HK-2 (cell line): Measurements from ENCODE around the gene SLCO4A1.

ENCODE experiments used
- DNase-seq: peaks from one replicate; pipeline ENCODE4 v3.0.0-alpha.2; 2018; ENCODE audit not compliant: unreplicated experiment

The SLCO4A1 gene, protein sequence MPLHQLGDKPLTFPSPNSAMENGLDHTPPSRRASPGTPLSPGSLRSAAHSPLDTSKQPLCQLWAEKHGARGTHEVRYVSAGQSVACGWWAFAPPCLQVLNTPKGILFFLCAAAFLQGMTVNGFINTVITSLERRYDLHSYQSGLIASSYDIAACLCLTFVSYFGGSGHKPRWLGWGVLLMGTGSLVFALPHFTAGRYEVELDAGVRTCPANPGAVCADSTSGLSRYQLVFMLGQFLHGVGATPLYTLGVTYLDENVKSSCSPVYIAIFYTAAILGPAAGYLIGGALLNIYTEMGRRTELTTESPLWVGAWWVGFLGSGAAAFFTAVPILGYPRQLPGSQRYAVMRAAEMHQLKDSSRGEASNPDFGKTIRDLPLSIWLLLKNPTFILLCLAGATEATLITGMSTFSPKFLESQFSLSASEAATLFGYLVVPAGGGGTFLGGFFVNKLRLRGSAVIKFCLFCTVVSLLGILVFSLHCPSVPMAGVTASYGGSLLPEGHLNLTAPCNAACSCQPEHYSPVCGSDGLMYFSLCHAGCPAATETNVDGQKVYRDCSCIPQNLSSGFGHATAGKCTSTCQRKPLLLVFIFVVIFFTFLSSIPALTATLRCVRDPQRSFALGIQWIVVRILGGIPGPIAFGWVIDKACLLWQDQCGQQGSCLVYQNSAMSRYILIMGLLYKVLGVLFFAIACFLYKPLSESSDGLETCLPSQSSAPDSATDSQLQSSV

DNA sequence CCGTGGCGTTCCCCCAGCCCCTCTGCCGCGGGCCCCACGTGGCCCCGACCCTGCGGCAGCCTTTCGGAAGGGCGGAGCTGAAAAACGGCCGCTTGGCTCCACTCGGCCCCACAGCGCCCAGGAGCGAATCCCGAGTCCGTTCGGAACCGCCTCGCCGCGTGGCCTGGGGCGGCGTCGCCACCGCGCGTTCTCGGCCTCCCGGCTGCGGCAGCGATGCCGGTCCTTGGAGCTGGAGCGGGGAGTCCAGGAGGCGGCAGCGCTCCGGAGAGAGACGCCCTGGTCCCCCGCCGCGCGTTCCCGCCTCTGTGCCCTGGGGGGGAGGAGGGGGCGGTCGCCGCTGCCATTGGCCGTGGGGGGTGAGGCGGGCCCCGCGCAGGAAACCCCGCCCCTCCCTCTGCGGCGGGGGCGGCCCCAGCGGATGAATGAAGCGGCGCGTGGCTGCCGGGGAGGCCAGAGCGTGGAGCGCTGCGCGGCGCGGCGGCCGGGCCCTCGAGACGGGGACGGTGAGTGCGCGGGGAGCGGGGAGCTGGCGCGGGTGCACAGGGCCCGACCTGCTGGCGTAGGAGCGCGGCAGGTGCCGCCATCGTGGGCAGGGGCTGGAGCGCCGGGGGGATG lies at the start of gene SLCO4A1:
Gene SLCO4A1 (plus strand): TSS at position 453 of the 615 bp plus-strand sequence. CDS start 13,952 bp downstream, outside the sequence.
- DNase-seq, result peak; percentile 91

DNA sequence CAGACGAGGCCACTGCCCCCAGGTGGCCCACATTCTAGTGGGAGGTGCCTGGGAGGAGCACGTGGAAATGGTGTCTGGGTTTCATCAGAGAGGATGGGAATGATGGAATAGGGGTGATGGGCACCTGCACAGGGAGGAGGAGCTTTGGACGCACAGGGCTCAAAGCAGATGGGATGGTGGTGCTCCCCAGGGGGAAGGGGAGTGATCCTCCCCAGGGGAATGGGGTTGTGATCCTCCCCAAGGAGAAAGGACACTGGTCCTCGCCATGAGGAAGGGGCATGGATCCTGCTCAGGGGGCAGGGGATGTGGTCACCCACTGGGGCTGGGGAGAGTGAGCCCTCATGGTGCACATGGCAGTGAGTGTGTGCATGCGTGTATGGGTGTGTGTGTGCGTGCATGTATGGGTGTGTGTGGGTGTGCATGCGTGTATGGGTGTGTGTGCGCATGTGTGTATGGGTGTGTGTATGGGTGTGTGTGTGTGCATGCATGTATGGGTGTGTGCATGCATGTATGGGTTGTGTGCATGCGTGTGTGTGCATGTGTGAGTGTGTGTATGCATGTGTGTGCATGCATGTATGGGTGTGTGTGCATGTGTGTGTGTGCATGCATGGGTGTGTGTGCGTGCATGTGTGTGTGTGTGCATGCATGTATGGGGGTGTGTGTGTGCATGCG lies 49.7 kb upstream of the SLCO4A1 start:
- no peak for DNase-seq

DNA sequence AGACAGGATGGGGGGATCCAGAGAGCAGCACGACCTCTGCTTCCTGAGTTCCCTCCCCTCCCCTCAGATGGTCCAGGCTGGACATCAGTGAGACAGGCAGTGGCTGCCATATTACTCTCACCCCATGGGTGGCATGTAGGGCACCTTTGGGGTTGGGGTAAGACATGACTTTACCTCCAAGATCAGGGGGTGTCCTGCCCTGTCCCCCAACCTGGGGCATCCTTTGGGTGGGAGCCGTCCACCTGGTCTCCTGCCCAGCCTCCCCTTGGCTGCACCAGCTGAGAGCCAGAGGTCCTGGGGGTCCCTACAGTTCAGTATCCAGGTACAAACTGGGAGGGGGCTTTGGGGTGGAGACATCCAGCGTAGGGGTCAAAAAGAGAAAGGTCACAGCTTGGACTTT lies 48.7 kb upstream of the SLCO4A1 start:
- no peak for DNase-seq

DNA sequence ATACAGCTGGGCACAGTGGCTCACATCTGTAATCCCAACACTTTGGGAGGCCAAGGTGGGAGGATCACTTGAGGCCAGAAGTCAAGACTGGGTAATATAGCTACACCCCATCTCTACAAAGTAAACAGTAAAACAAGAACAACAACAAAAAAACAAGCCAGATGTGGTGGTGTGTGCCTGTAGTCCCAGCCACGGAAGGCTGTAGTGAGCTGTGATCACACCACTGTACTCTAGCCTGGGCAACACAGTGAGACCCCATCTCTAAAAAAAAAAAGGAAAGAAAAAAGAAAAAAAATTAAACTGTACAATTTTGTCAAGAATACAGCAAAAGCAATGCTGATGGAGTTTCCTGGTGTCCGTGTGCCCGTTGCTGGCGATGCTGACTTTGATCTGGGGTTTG lies 47.2 kb upstream of the SLCO4A1 start:
- DNase-seq, result no peak

DNA sequence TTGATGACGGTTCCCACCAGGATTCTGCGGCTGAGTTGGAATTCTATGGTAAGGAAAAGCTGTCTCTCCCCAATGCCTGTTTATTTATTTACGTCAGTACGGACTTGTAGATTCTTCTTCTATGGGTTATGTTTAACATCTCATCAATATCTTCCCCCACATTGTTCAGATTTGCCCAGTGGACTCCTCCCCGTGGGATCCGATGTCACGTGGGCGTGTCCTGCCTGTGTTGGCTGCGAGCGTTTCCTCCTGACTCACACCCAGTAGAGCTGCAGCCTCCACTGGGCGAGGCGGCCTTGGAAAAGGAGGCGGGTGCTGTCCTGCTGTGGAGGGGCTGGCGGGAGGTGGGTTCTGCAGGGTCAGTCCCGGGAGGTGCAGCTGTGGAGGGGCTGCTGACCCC lies 46.8 kb upstream of the SLCO4A1 start:
- no peak for DNase-seq

DNA sequence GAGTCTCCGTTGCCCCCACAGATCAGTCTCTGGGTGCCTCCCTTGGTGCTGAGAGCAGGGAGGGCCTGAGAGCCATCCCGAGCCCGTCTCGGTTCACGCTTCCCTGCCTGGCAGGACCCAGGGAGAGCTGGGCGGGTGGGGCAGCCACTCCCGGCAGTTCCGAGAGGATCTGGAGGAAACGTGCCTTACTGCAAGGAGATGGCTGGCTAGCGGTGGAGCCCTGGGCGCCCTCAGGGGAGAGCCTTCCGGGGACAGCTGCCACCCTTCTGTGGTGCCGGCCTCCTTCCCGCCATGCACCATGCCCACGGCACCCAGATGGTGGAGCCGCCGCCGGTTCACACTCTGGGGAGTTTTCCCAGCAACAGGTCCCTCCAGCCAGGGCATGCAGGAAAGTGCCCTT lies 45.8 kb upstream of the SLCO4A1 start:
- DNase-seq, result no peak

DNA sequence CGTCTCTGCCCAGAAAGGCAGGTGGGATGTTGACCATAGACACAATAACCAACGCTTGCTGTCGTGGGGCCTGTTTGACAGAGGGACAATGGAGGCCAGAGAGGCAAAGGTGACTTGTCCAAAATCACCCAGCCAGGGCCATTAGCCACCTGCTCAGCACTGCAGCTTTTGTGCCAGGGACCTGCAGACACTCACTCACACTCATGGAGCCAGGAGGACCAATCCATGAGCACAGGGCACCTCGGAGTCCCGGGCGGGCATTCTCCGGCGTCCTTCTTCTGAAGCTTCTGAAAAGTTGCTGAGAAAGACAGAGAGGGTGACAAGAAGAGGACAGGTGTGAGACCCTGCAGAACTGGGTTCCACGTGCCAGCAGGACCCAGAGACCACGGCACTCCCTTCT lies 45.4 kb upstream of the SLCO4A1 start:
- no peak for DNase-seq

DNA sequence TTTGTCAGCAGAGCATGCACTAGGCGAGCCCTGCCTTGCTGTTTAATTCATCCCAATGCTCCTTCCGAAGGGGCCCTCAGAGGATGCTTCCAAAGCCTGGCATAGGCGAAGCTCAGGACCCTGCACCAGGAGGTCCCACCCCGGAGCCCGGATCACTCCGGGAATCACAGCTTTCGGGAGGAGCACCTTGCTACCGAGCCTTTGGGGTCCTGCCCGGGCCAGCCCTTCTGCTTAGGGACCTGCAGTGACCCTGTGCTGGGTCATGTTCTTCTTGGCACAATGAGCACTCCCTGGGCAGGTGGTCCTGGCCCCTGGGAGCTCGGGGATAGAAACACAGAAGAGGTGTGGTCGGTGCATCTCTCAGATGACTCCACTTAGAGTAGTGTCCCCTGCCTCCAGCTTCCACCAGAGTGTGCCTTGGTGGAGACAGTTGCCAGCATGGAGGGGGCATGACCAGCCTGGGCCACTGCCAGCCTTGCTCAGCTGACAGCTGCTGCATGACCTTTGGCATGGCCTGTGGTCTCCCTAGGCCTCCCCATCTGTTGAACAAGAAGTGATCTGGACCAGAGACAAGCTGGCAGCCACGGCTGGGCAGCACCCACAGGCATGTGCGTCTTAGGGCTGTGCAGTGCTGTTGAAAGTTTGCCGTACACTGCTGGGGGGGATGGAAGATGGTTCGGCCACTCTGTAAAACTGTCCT lies 44.7 kb upstream of the SLCO4A1 start:
- no peak for DNase-seq

DNA sequence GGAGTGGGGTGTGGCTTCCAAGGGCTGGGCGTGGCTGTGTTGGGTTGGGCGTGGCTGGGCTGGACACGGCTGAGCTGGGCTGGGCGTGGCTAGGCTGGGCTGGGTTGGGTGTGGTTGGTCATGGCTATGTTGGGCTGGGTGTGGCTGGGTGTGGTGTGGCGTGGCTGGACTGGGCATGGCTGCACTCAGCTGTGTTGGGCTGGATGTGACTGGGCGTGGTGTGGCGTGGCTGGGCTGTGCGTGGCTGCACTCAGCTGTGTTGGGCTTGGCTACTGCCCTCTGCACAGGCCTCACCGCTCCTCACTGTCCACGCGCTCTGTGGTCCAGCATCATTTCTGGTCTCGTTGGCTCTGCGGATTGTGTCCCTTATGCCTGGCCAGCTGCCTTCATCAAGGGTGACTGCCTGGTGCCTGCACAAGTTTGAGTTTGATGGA lies 43.5 kb upstream of the SLCO4A1 start:
- DNase-seq, result no peak

DNA sequence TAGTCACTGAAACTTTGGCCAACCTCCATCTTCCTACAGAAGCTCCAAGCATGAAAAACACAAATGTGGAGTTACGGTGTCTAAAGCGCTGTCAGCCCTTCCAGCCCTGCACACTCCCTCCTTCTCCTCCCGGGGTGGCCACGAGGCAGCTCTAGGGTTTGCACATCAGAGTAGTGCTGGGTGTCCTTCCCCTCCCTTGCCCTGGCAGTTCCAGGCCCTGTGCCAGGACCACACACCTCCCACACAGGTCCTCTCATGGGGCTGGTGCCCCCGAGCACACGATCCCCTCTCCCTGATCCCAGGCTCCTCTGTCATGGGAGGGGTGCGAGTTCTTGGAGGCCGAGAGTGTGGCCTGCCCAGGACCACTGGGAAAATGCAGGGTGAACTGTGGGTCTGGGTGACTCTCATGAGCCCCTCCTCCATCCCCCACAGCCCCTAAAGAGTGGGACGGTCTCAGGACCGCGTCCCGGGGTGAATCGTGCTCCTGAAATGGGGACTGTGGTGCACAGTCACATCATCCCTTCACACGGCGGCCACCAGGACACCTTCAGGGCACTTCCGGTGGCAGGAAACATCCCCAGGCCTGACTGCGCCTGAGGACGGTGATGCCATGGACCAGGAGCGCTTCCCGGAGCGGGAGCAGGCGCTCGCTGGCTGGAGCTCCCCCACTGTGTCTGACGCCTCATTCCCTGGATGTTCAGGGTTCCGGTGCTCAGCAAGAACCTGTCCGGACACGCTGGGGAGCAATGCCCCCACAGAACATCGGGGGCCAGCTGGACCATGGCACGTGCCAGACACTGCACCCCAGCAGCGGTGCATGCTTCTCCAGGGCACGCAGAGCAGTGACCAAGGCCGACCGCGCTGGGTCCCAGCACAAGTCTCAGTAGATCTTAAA lies 42.8 kb upstream of the SLCO4A1 start:
- no peak for DNase-seq

DNA sequence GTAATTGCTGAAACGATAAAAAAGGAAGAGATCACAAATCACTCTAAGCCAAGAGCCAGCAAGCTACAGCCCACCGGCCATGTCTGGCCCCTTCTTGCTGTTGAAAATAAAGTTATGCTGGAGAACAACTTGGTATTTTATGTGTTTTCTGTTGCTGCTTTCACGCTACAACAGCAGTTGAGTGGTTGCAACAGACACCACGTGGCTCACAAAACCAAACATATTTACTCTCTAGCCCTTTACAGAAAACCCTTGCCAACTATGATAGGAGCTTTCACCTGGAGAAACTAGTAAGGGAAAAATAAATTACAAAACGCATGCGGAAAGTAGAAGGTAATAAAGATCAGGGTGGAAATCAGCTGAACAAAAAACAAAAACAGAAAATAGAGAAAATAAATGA lies 41.1 kb upstream of the SLCO4A1 start:
- DNase-seq, result no peak

DNA sequence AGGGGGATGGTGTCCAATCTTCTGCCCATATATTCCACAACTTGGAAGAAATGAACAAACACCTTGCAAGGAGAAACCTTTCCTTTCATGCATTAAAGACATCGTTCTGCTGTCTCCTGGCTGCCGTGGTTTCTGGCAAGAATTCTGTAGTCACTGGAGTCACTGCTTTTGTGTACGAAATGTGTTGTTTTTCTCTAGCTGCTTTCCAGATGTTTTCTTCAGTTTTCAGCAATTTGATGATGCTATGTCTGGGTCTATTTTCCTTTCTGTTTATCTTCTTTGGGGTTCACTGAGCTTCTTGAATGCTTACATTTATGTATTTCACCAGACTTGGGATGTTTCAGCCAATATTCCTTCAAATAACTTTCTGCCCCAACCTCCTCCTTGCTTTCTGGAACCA lies 40.6 kb upstream of the SLCO4A1 start:
- no peak for DNase-seq

DNA sequence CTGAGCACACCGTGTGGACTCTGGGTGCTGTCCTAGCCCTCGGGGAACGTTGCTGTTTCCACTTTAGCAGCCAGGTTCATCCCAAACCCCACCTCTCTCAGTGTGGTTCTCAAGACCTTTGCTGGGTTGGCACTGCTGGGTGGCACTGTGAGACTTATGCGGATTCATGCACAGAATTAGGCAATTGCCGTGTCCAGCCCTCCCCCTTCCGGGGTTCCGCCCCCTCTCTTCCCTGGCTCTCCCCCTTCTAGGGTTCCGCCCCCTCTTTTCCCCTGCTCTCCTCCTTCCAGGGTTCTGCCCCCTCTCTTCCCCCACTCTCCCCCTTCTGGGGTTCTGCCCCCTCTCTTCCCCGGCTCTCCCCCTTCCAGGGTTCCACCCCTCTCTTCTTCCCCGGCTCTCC lies 39.8 kb upstream of the SLCO4A1 start:
- DNase-seq, result peak; percentile 64

DNA sequence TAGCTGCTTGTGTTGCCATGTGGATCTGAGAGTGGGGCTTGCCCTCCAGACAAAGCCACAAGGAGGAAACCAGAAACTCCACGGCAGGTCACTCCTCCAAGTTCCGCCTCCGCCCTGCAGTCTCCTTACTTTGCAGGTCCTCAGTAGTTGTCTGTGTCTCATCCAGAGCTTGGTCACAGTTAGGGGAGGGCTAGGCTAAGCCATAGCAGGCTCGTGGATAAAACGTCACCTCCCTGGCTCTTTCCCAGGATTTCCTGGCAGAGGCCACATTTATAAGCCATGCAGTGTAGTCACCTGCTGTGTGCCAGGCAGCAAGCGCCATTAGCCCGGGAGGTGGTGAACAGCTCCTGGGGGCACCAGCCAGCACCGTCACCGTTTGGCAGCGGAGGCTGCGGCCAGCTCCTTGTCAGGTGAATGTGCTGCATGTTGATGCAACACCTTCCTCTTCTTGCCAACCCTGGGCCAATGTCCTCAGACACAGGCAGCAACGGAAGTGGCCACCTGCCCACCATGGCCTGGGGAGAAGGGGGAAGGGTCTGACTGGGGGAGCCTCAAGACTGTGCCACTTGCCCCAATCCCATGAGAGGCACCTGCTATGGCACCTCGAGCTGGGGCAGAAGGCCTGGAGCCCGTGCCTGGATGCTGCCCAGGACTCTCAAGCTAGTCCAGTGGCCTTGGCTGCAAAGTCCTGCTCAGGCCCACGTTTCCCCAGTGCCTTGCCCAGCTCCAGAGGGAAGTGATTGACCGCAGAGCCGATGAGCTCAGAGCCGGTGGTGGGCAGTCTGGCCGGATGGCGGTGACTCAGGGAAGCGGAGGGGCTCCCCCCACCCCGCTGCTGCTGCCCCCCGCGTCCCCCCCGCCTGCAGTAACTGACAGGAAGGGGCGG lies 39.0 kb upstream of the SLCO4A1 start:
- peak; percentile 97 for DNase-seq

DNA sequence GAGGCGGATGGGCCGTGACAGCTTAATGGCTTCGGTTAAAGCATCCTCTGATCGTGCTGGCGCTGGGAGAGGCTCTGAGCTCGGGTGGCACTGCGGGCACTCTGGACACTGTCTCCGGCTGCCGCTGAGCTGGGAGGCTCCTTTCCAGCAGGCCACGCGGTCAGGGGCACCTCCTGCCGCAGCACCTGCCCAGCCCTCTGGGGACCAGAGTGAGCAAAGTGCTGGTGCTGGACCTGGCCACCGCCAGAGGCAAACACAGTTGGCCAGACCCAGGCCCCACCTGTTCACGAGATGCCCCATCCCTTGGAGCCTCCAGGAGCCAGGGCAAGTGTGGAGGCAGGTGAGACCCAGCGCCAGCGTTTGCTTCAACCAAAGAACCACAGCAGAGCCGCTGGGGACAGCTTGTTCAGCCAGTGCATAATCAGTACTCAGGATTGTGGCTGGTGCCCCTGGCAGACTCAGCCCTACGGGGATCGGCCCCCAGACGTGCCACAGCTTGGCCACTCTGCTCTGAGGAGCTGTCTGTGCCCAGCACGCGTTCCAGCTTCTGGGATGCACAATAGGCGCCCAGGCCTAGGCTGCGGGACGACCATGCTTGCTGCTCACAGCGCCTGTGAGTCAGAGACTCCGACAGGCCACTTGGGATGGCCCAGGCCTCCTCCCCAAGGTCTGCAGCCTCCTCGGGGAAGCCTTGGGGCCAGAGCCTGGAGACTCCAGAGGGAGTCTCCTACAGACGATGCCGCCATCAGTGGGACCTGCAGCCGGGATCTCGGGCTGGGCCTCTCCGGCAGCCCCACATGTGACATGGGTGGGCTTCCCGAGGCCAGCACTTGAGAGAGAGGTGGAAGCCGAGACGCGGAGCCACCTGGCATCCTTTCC lies 38.2 kb upstream of the SLCO4A1 start:
- DNase-seq, result no peak

DNA sequence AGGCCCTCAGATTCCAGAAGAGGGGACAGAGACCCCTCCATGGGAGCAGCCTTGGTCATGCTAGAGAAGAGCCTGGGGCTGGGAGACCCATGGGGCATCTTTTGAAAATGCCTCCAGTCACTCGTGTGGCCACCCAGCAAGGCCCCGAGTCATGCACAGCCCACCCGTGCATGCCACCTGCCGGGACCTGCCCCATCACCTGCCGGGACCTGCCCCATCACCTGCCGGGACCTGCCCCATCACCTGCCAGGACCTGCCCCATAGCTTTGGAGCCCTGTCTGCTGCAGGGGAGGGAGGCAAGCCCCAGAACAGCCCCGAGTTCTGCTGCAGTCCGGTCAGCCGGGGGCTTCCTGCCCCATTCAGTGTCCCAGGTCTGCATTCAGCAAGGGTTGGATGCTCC lies 37.5 kb upstream of the SLCO4A1 start:
- no peak for DNase-seq

DNA sequence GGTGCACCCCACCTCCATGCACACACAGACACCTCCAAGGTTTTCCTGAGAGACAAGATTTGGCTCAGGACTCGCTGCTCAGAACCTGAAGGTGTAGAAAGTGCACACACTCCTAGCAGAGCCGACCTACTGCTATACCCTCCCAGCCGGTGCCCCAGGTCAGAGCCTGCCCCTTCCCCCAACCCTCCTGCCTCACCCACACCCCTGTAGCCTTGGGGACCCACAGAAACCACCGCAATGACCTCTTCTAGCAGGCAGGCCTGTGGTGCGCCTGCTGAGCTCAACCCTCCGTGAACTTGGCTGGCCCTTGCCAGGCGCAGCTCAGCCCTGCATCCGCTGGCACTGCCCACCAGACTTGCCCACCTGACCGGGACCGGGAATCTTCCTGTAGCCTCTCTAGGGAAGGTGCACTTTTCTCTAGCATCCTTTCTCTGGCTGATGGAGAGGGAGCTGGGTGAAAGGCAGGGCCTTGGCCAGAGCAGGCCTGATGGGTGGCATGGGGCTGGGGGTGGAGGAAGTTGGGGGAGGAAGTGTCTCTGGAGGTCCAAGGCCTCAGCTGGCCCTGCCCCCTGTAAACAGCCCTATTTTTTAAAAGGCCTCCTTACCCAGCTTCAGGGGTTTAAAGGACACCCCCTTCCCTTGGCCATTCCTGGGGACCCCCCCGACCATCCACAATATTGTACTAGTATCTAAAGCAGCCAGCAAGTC lies 36.9 kb upstream of the SLCO4A1 start:
- DNase-seq, result no peak

DNA sequence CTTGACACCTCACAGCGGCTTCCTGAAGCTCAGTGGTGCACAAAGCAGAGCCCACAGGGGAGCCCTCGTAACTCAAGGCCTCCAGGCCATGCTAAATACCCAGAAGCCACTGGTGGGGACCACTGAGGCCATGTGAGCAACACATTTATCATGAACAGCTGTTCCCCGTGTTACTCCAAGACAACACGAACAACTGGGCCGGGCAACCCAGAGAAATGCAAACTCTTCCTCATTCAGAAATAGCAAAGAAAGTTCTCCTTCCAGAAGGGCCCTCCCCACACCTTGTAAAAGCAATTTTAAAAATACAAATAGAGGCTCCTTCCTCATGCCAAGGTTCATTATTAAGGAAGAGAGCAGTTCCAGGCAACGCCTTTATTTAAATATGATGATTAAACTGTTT lies 36.3 kb upstream of the SLCO4A1 start:
- DNase-seq, result no peak
